NB4 (cell line): ENCODE data around the gene APC.

Experiments
- DNase-seq: peaks from one replicate; pipeline ENCODE4 v3.0.0; 2010; ENCODE audit warnings: low read depth
- H3K4me3 ChIP-seq: one replicate; pipeline ENCODE4 v1.5.1; 2011; ENCODE audit warnings: mild to moderate bottlenecking, low read depth, low read length, moderate library complexity
- CTCF ChIP-seq: IDR thresholded peaks from one replicate; pipeline ENCODE4 v1.5.1; 2012; ENCODE audit warnings: low read depth, low read length
- MAX ChIP-seq: IDR thresholded peaks from 2 replicates; pipeline ENCODE4 v1.6.1; 2011; ENCODE audit warnings: low read depth, low read length
- MYC ChIP-seq: IDR thresholded peaks from 2 replicates; pipeline ENCODE4 v1.6.1; 2011; ENCODE audit warnings: low read depth, low read length
- POLR2A ChIP-seq: IDR thresholded peaks from 2 replicates; pipeline ENCODE4 v1.6.1; 2011; ENCODE audit warnings: mild to moderate bottlenecking; ENCODE audit not compliant: insufficient read length; ENCODE audit errors: extremely low read depth

The APC gene

GRCh38 chr5:112752335-112752734 is 14.7 kb downstream of the APC start:
- TF ChIP-seq MAX (no peak), MYC (no peak), CTCF (no peak), POLR2A (no peak)
- no peak overlapping the region for H3K4me3 ChIP-seq
- no peak for DNase-seq

GRCh38 chr5:112755703-112756102 is 18.0 kb downstream of the APC start:
- DNase-seq = no peak
- TF ChIP-seq MAX (no peak), POLR2A (no peak), CTCF (no peak), MYC (no peak)
- H3K4me3 ChIP-seq = no peak overlapping the region

GRCh38 chr5:112757468-112758208 is 20.0 kb downstream of the APC start:
- no peak overlapping the region for H3K4me3 ChIP-seq
- TF ChIP-seq MAX (no peak), MYC (no peak), CTCF (peak; percentile 50)
- DNase-seq = peak; percentile 64

- no peak overlapping the region for H3K4me3 ChIP-seq
- TF ChIP-seq CTCF (no peak), MYC (no peak), MAX (no peak), POLR2A (no peak)
- DNase-seq = no peak
Observed at GRCh38 chr5:112758676-112759075, 21.0 kb downstream of the APC start.

- no peak for TF ChIP-seq CTCF
- no peak for TF ChIP-seq MAX
- TF ChIP-seq POLR2A = no peak
- TF ChIP-seq MYC = no peak
- DNase-seq = no peak
- no peak overlapping the region for H3K4me3 ChIP-seq
Observed at GRCh38 chr5:112762113-112762810, 24.6 kb downstream of the APC start.
